Trophoblast cell (in vitro differentiated cells and primary cell): ENCODE measurements around the gene CENPO.
"Not testable (repeated sequence)": the region's sequence is repeated elsewhere in the genome, so short reads cannot be mapped to it uniquely, and the experiment has no call there.

ENCODE experiments used
- DNase-seq, 2 donors: peaks; one replicate each; pipeline ENCODE4 v3.0.0-alpha.2; 2016
- H2AFZ ChIP-seq: 2 replicates; pipeline ENCODE4 v1.6.1; 2013; ENCODE audit warnings: low read length, moderate library complexity, mild to moderate bottlenecking; ENCODE audit not compliant: insufficient read depth, poor library complexity
- H2AK5ac ChIP-seq: 2 replicates; pipeline ENCODE4 v1.6.1; 2013; ENCODE audit warnings: mild to moderate bottlenecking, low read length
- H2BK120ac ChIP-seq: 2 replicates; pipeline ENCODE4 v1.6.1; 2013; ENCODE audit warnings: low read length, mild to moderate bottlenecking, moderate library complexity; ENCODE audit not compliant: insufficient read depth, poor library complexity
- H2BK12ac ChIP-seq: 2 replicates; pipeline ENCODE4 v1.6.1; 2013; ENCODE audit warnings: mild to moderate bottlenecking, low read length, moderate library complexity
- H2BK5ac ChIP-seq: 2 replicates; pipeline ENCODE4 v1.6.1; 2013; ENCODE audit warnings: low read length, low read depth, moderate library complexity, mild to moderate bottlenecking; ENCODE audit not compliant: poor library complexity
- H3K14ac ChIP-seq: 2 replicates; pipeline ENCODE4 v1.6.1; 2013; ENCODE audit warnings: mild to moderate bottlenecking, low read length
- H3K18ac ChIP-seq: 2 replicates; pipeline ENCODE4 v1.6.1; 2013; ENCODE audit warnings: mild to moderate bottlenecking, low read length
- H3K23ac ChIP-seq: 2 replicates; pipeline ENCODE4 v1.6.1; 2013; ENCODE audit warnings: low read length
- H3K27ac ChIP-seq: 2 replicates; pipeline ENCODE4 v1.5.1; 2013; ENCODE audit warnings: low read depth, mild to moderate bottlenecking, inconsistent platforms, low read length, moderate library complexity
- H3K27me3 ChIP-seq: 2 replicates; pipeline ENCODE4 v1.6.1; 2013; ENCODE audit warnings: inconsistent platforms, mild to moderate bottlenecking, low read length, moderate library complexity; ENCODE audit not compliant: insufficient read depth
- H3K36me3 ChIP-seq, 2 experiments: 1 replicate in 1 of 2; 2 replicates in 1 of 2; pipeline ENCODE4 v1.6.1; 2013; ENCODE audit warnings: low read length in 2 of 2, mild to moderate bottlenecking in 2 of 2, moderate library complexity in 1 of 2; ENCODE audit not compliant: insufficient read depth in 2 of 2, control insufficient read depth in 1 of 2
- H3K4ac ChIP-seq: 2 replicates; pipeline ENCODE4 v1.6.1; 2013; ENCODE audit warnings: low read depth, mild to moderate bottlenecking, low read length, moderate library complexity
- H3K4me1 ChIP-seq, 2 experiments: 1 replicate in 1 of 2; 2 replicates in 1 of 2; pipeline ENCODE4 v1.6.1; 2013; ENCODE audit warnings: low read length in 2 of 2, mild to moderate bottlenecking in 2 of 2, moderate library complexity in 1 of 2; ENCODE audit not compliant: insufficient read depth in 2 of 2, control insufficient read depth in 1 of 2
- H3K4me2 ChIP-seq: 2 replicates; pipeline ENCODE4 v1.6.1; 2013; ENCODE audit warnings: inconsistent platforms, mild to moderate bottlenecking, low read length, moderate library complexity
- H3K4me3 ChIP-seq: 2 replicates; pipeline ENCODE4 v1.5.1; 2013; ENCODE audit warnings: mild to moderate bottlenecking, low read depth, low read length, inconsistent platforms
- H3K79me1 ChIP-seq: one replicate; pipeline ENCODE4 v1.6.1; 2013; ENCODE audit warnings: low read length
- H3K79me2 ChIP-seq: 2 replicates; pipeline ENCODE4 v1.6.1; 2013; ENCODE audit warnings: low read length, mild to moderate bottlenecking; ENCODE audit not compliant: control insufficient read depth, insufficient read depth, poor library complexity
- H3K9ac ChIP-seq: 2 replicates; pipeline ENCODE4 v1.6.1; 2013; ENCODE audit warnings: mild to moderate bottlenecking, low read length
- H3K9me3 ChIP-seq: 2 replicates; pipeline ENCODE4 v1.6.1; 2013; ENCODE audit warnings: low read depth, mild to moderate bottlenecking, control low read depth, inconsistent platforms, low read length; ENCODE audit not compliant: insufficient read depth
- H4K12ac ChIP-seq: 2 replicates; pipeline ENCODE4 v1.6.1; 2013; ENCODE audit warnings: low read depth, mild to moderate bottlenecking, low read length, moderate library complexity
- H4K8ac ChIP-seq: 2 replicates; pipeline ENCODE4 v1.6.1; 2013; ENCODE audit warnings: low read depth, mild to moderate bottlenecking, low read length, moderate library complexity
- H4K91ac ChIP-seq: one replicate; pipeline ENCODE4 v1.6.1; 2013; ENCODE audit warnings: low read depth, mild to moderate bottlenecking, low read length, moderate library complexity
- WGBS: extraction: QIAGEN DNeasy Blood & Tissue Kit; methylation state at CpG from one replicate; pipeline ENCODE4 v1.1.7; 2013; ENCODE audit warnings: missing lambda C conversion rate; ENCODE audit not compliant: insufficient read length, insufficient coverage; ENCODE audit errors: extremely low coverage; 5-methylcytosine and 5-hydroxymethylcytosine counted together

The CENPO gene

DNA sequence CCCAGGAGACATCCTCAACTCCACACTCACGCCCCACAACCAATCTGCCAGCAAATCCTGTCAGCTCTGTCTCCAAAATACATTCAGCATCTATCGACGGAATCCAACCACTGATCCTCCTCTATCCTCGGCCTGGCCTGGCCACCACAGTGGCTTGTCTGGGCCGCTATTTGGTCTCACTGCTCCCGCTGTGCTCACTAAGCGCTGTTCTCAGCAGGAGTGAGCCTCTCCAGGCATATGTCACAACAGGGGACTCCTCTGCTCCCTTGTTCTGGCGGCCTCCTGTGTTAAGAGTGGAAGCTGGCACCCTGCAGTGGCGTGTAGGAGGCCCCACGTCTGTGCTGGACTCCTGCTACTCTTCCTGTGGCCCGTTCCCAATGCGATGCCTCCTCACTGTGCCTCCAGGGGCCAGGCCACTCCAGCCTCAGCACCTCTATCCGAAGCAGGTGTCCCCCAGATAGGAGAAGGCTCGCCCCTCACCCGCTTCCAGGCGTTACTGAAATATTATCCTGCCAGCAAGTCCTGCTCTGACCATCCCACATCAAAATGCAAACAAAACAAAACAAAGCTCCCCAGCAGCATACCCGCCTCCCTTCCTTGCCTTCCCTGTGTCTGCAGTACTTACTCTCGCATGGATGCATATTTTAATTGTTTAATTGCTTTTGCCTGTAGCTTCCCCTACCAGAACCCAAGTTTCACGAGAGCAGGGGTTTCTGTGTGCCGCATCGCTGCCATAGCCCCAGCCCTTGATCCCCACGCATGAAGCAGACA is 39.9 kb downstream of the CENPO start:
- Histone ChIP-seq H3K14ac (no peak overlapping the region), H3K18ac (no peak overlapping the region), H3K27me3 (no peaks in the 10 kb centered on the region), H3K9ac (no peak overlapping the region), H3K9me3 (peaks cover 3% of the 10 kb centered on the region), H3K23ac (no peak overlapping the region), H3K27ac (no peak overlapping the region), H4K91ac (no peak overlapping the region), H3K36me3 (no peaks in the 10 kb centered on the region), H3K79me2 (no peaks in the 10 kb centered on the region), H2AFZ (no peak overlapping the region), H4K12ac (no peak overlapping the region), H3K4me2 (no peak overlapping the region), H4K8ac (no peak overlapping the region), H2AK5ac (no peak overlapping the region), H3K4ac (no peak overlapping the region), H2BK120ac (no peak overlapping the region), H3K4me1 (no peaks in the 10 kb centered on the region), H3K79me1 (no peaks in the 10 kb centered on the region), H2BK12ac (no peak overlapping the region), H3K4me3 (no peak overlapping the region), H2BK5ac (no peak overlapping the region)
- DNase-seq = no peak
- no CpG with 5 or more reads among the region's 22 CpGs for WGBS

GRCh38 chr2:24833821-24834732 is 40.9 kb downstream of the CENPO start:
- Histone ChIP-seq H4K8ac (no peak overlapping the region), H2AFZ (no peak overlapping the region), H2BK120ac (no peak overlapping the region), H3K18ac (no peak overlapping the region), H3K27me3 (no peaks in the 10 kb centered on the region), H3K79me2 (no peaks in the 10 kb centered on the region), H3K9ac (no peak overlapping the region), H3K14ac (no peak overlapping the region), H3K4me3 (no peak overlapping the region), H3K9me3 (peaks cover 3% of the 10 kb centered on the region), H3K23ac (no peak overlapping the region), H4K91ac (no peak overlapping the region), H2BK5ac (no peak overlapping the region), H4K12ac (no peak overlapping the region), H3K4ac (no peak overlapping the region), H3K4me2 (no peak overlapping the region), H2BK12ac (no peak overlapping the region), H3K27ac (no peak overlapping the region), H3K36me3 (no peaks in the 10 kb centered on the region), H3K79me1 (no peaks in the 10 kb centered on the region), H2AK5ac (no peak overlapping the region), H3K4me1 (no peaks in the 10 kb centered on the region)
- WGBS = no CpG with 5 or more reads among the region's 32 CpGs
- no peak for DNase-seq

DNA sequence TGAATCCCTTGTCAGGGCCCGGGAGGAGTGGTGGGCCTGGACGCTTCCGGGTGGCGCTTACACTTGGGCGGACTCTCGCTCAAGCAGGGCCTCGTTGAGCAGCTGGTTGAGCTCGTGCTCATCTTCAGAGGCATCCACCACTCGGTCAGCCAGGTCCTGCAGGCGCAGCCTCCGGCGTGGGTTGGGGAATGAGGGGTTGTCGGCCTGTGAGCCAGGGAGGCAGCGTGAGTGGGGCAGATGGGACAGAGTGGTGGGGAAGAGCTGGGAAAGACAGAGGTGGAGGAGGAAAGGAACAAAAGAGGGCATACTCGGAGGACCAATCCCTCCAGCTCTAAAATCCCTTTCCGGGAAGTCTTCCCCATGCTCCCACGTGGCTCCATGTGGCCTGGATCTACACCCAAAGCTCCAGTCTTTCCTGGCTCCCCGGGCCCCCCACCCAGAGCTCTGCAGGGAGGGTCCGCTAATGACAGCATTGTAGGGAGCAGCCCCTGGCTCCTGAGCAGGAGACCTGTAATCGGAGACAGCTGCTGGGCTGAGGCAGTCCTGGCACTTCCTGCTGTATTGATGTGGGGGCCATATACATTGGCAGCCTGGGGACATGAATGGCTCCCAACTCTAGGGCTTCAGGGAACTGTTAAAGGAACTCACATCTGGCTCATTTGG is 41.6 kb downstream of the CENPO start:
- H3K79me2 ChIP-seq = no peaks in the 10 kb centered on the region
- no peak overlapping the region for H2BK5ac ChIP-seq
- no peak overlapping the region for H3K14ac ChIP-seq
- no peak overlapping the region for H3K27ac ChIP-seq
- no peak overlapping the region for H3K4me3 ChIP-seq
- H2BK12ac ChIP-seq = no peak overlapping the region
- no peak for DNase-seq
- no peak overlapping the region for H2AFZ ChIP-seq
- H4K91ac ChIP-seq = no peak overlapping the region
- no peak overlapping the region for H3K4me2 ChIP-seq
- H2AK5ac ChIP-seq = no peak overlapping the region
- H3K27me3 ChIP-seq = no peaks in the 10 kb centered on the region
- no peaks in the 10 kb centered on the region for H3K4me1 ChIP-seq
- H4K8ac ChIP-seq = no peak overlapping the region
- no peak overlapping the region for H3K18ac ChIP-seq
- H3K23ac ChIP-seq = no peak overlapping the region
- no peak overlapping the region for H3K4ac ChIP-seq
- H3K9ac ChIP-seq = no peak overlapping the region
- no CpG with 5 or more reads among the region's 20 CpGs for WGBS
- no peaks in the 10 kb centered on the region for H3K36me3 ChIP-seq
- H2BK120ac ChIP-seq = no peak overlapping the region
- no peaks in the 10 kb centered on the region for H3K79me1 ChIP-seq
- H3K9me3 ChIP-seq = peaks cover 3% of the 10 kb centered on the region
- H4K12ac ChIP-seq = no peak overlapping the region

GRCh38 chr2:24835411-24835810 is 42.2 kb downstream of the CENPO start:
- not testable (repeated sequence) for H3K9ac ChIP-seq, H3K36me3 ChIP-seq, H2BK120ac ChIP-seq, H3K9me3 ChIP-seq, H2AFZ ChIP-seq, H4K91ac ChIP-seq, H3K27me3 ChIP-seq, H3K4me1 ChIP-seq, H3K79me1 ChIP-seq, H3K27ac ChIP-seq, H2AK5ac ChIP-seq, H2BK5ac ChIP-seq, H4K12ac ChIP-seq, H3K23ac ChIP-seq, H3K79me2 ChIP-seq, H3K4me3 ChIP-seq, H3K18ac ChIP-seq, H2BK12ac ChIP-seq, H4K8ac ChIP-seq, H3K4me2 ChIP-seq, H3K14ac ChIP-seq, H3K4ac ChIP-seq
- WGBS = no CpG with 5 or more reads among the region's 8 CpGs
- peak; percentile 29 to 31 for DNase-seq
